Fibroblast of skin of abdomen (primary cell): ENCODE data around the gene SLC6A9.

Experiments used
- DNase-seq: peaks from one replicate; pipeline ENCODE4 v3.0.0-alpha.2; 2013

The SLC6A9 gene

GRCh38 chr1:43968348-43968948 lies 62.8 kb downstream of the SLC6A9 start:
- DNase-seq, result no peak

- no peak for DNase-seq
Measured at GRCh38 chr1:43965316-43965715, 65.9 kb downstream of the SLC6A9 start.

GRCh38 chr1:43963890-43964289 lies 67.4 kb downstream of the SLC6A9 start:
- DNase-seq, result no peak

- DNase-seq, result no peak
Measured at GRCh38 chr1:43963006-43963405, 68.3 kb downstream of the SLC6A9 start.

GRCh38 chr1:43962324-43962723 lies 68.9 kb downstream of the SLC6A9 start:
- no peak for DNase-seq

- DNase-seq, result no peak
Measured at GRCh38 chr1:43961692-43962091, 69.6 kb downstream of the SLC6A9 start.

- DNase-seq, result no peak
Measured at GRCh38 chr1:43960798-43961197, 70.5 kb downstream of the SLC6A9 start.

GRCh38 chr1:43958351-43959255 lies 72.7 kb downstream of the SLC6A9 start:
- DNase-seq, result no peak

GRCh38 chr1:43957407-43958040 lies 73.7 kb downstream of the SLC6A9 start:
- DNase-seq, result no peak

- no peak for DNase-seq
Measured at GRCh38 chr1:43956234-43956633, 75.0 kb downstream of the SLC6A9 start.

GRCh38 chr1:43954036-43954435 lies 77.2 kb downstream of the SLC6A9 start:
- DNase-seq, result no peak

- DNase-seq, result no peak
Measured at GRCh38 chr1:43953361-43953760, 77.9 kb downstream of the SLC6A9 start.

GRCh38 chr1:43952731-43953346 lies 78.4 kb downstream of the SLC6A9 start:
- DNase-seq, result no peak

GRCh38 chr1:43951021-43951985 lies 80.0 kb downstream of the SLC6A9 start:
- DNase-seq, result no peak

- no peak for DNase-seq
Measured at GRCh38 chr1:43949678-43950077, 81.6 kb downstream of the SLC6A9 start.

GRCh38 chr1:43947874-43948437 lies 83.3 kb downstream of the SLC6A9 start:
- no peak for DNase-seq

- no peak for DNase-seq
Measured at GRCh38 chr1:43947061-43947873, 84.0 kb downstream of the SLC6A9 start.
